GM12878 (cell line): ENCODE measurements around the gene OCA2. TPM values are rescaled to one million over a fixed set of nuclear protein-coding genes. Genes with fewer than 3 reads are reported as not detected.

ENCODE experiments used
- ATAC-seq: fragments of 200-7000 bp; cut with Tn5 transposase; 3 replicates; pipeline ENCODE4 v1.9.1; 2020; ENCODE audit warnings: mild to moderate bottlenecking, moderate library complexity
- BruUV-seq: library from RNA; stranded (reverse); fragments of 400-500 nt; replicated peaks from 2 replicates; lab custom pipeline; 2021; lab: Mats Ljungman, UMichigan
- CTCF ChIA-PET: fragments of 300-600 bp; sonication (Branson Sonifier 250); formaldehyde crosslinking; extraction: SDS; loops from one replicate; lab custom pipeline; 2021; ENCODE audit warnings: inconsistent platforms; lab: Yijun Ruan, JAX
- POLR2A ChIA-PET: fragments of 350-600 bp; formaldehyde crosslinking; extraction: SDS; loops from one replicate; lab custom pipeline; 2021; ENCODE audit warnings: inconsistent platforms; lab: Charles Lee
- RAD21 ChIA-PET: fragments of 300-600 bp; sonication (Branson Sonifier 250); formaldehyde crosslinking; loops from one replicate; lab custom pipeline; 2023; ENCODE audit warnings: antibody characterized with exemption; ENCODE audit not compliant: unreplicated experiment; lab: Charles Lee
- SMC1A ChIA-PET: fragments of 300-600 bp; sonication (Branson Sonifier 250); formaldehyde crosslinking; loops from one replicate; lab custom pipeline; 2023; ENCODE audit not compliant: unreplicated experiment, uncharacterized antibody; lab: Charles Lee
- DNase-seq: peaks from one replicate; pipeline ENCODE4 v3.0.0-alpha.2; 2011; ENCODE audit warnings: low read depth, low spot score
- FAIRE-seq: peaks from 3 replicates; lab custom pipeline; 2011; peaks lifted over from hg19 to GRCh38; lab: Jason Lieb, UNC
- H2AFZ ChIP-seq: 2 replicates; pipeline ENCODE4 v1.6.0; 2011; ENCODE audit warnings: low read depth, low read length, control low read depth; ENCODE audit not compliant: control insufficient read depth
- H3K27ac ChIP-seq: 2 replicates; pipeline ENCODE4 v1.5.1; 2011; ENCODE audit warnings: control low read depth; ENCODE audit not compliant: control insufficient read depth, insufficient read depth
- H3K27me3 ChIP-seq, 2 experiments: replicated peaks in 1 of 2; 2 replicates each; pipeline versions ENCODE4 v1.6.0 to v1.6.1; 2011; ENCODE audit warnings: low read length in 1 of 2; ENCODE audit not compliant: control insufficient read depth in 2 of 2, insufficient read depth in 2 of 2
- H3K36me3 ChIP-seq, 2 experiments: 2 replicates each; pipeline ENCODE4 v1.5.1; 2011; ENCODE audit warnings: low read length in 1 of 2; ENCODE audit not compliant: control insufficient read depth in 2 of 2, insufficient read depth in 2 of 2
- H3K4me1 ChIP-seq: 2 replicates; pipeline ENCODE4 v1.6.1; 2011; ENCODE audit warnings: mild to moderate bottlenecking, low read length, moderate library complexity, mixed read lengths; ENCODE audit not compliant: control insufficient read depth, insufficient read depth
- H3K4me2 ChIP-seq: 2 replicates; pipeline ENCODE4 v1.6.0; 2011; ENCODE audit warnings: control low read depth; ENCODE audit not compliant: control insufficient read depth, insufficient read depth
- H3K4me3 ChIP-seq: fragments of 200-600 bp; sonication (generic); 2 replicates; pipeline ENCODE4 v1.5.1; 2016
- H3K79me2 ChIP-seq: 2 replicates; pipeline ENCODE4 v1.6.0; 2011; ENCODE audit warnings: low read length; ENCODE audit not compliant: control insufficient read depth, insufficient read depth
- H3K9ac ChIP-seq: 2 replicates; pipeline ENCODE4 v1.8.0; 2011; ENCODE audit warnings: low read length, control low read depth, mixed read lengths; ENCODE audit not compliant: control insufficient read depth, insufficient read depth
- H3K9me3 ChIP-seq: replicated peaks from 3 replicates; pipeline ENCODE4 v1.5.1; 2011; ENCODE audit warnings: mild to moderate bottlenecking, low read length; ENCODE audit not compliant: control insufficient read depth, insufficient read depth
- H4K20me1 ChIP-seq: 2 replicates; pipeline ENCODE4 v1.6.0; 2011; ENCODE audit not compliant: control insufficient read depth, insufficient read depth
- BACH1 ChIP-seq: fragments of 450-650 bp; IDR thresholded peaks from 2 replicates; pipeline ENCODE4 v1.6.1; 2017; ENCODE audit warnings: mild to moderate bottlenecking, borderline replicate concordance
- BMI1 ChIP-seq: fragments of 450-650 bp; IDR thresholded peaks from 2 replicates; pipeline ENCODE4 v1.6.1; 2016; ENCODE audit warnings: mild to moderate bottlenecking, moderate library complexity, borderline replicate concordance
- CHD1 ChIP-seq: IDR thresholded peaks from 2 replicates; pipeline ENCODE4 v1.6.1; 2012; ENCODE audit warnings: low read depth, low read length, improper control_type of control experiment
- CHD2 ChIP-seq: IDR thresholded peaks from 2 replicates; pipeline ENCODE4 v1.6.1; 2011; ENCODE audit warnings: low read depth, low read length, improper control_type of control experiment, borderline replicate concordance
- FOXK2 ChIP-seq: fragments of 450-650 bp; IDR thresholded peaks from 2 replicates; pipeline ENCODE4 v1.6.1; 2017; ENCODE audit warnings: mild to moderate bottlenecking, moderate library complexity
- IKZF1 ChIP-seq: fragments of 450-650 bp; conservative IDR thresholded peaks from 2 replicates; pipeline ENCODE4 v1.6.1; 2017; ENCODE audit warnings: antibody characterized with exemption, mild to moderate bottlenecking
- IRF4 ChIP-seq: IDR thresholded peaks from 2 replicates; pipeline ENCODE4 v1.6.1; 2011; ENCODE audit warnings: low read depth, low read length
- KAT2A ChIP-seq: conservative IDR thresholded peaks from 2 replicates; pipeline ENCODE4 v1.6.1; 2011; ENCODE audit warnings: low read depth, low read length; ENCODE audit not compliant: control insufficient read depth
- KDM1A ChIP-seq: fragments of 200-600 bp; sonication (generic); IDR thresholded peaks from 2 replicates; pipeline ENCODE4 v1.6.1; 2016; ENCODE audit warnings: borderline replicate concordance
- NFIC ChIP-seq: IDR thresholded peaks from 2 replicates; pipeline ENCODE4 v1.6.1; 2012; ENCODE audit warnings: low read depth, mild to moderate bottlenecking, inconsistent platforms, low read length, moderate library complexity
- NFYB ChIP-seq: IDR thresholded peaks from 2 replicates; pipeline ENCODE4 v1.6.1; 2011; ENCODE audit warnings: low read depth, mild to moderate bottlenecking, low read length, improper control_type of control experiment, moderate library complexity; ENCODE audit not compliant: insufficient read depth
- NR2F1 ChIP-seq: fragments of 450-650 bp; conservative IDR thresholded peaks from 2 replicates; pipeline ENCODE4 v1.6.1; 2017; ENCODE audit warnings: mild to moderate bottlenecking
- TCF7 ChIP-seq: IDR thresholded peaks from 2 replicates; pipeline ENCODE4 v1.6.1; 2014; ENCODE audit warnings: antibody characterized with exemption, borderline replicate concordance
- ZBTB11 ChIP-seq: fragments of 450-650 bp; formaldehyde crosslinking; IDR thresholded peaks from 2 replicates; pipeline ENCODE4 v1.5.0; 2022; ENCODE audit warnings: mild to moderate bottlenecking, missing genetic modification characterization
- ZNF217 ChIP-seq: fragments of 450-650 bp; IDR thresholded peaks from 2 replicates; pipeline ENCODE4 v1.6.1; 2017; ENCODE audit warnings: antibody characterized with exemption, mild to moderate bottlenecking
- WGBS: methylation state at CpG from one replicate; pipeline ENCODE4 v1.1.6; 2016; ENCODE audit warnings: low lambda C conversion rate; ENCODE audit not compliant: insufficient replicate concordance, insufficient coverage; ENCODE audit errors: missing lambda C conversion rate; 5-methylcytosine and 5-hydroxymethylcytosine counted together
- in situ Hi-C: fragments of 300-500 bp; cut with MboI; formaldehyde crosslinking; loops from 9 replicates; pipeline ENCODE4 v1.14.3; 2018; ENCODE audit warnings: mixed read lengths
- intact Hi-C: fragments of 100-400 bp; cut with micrococcal nuclease; formaldehyde crosslinking; loops from one replicate; pipeline ENCODE4 v1.14.2; 2022; ENCODE audit not compliant: unreplicated experiment
- polyA plus RNA-seq, 11 experiments: library from polyadenylated mRNA; depleted of rRNA in 4 of 11; unstranded in 6 of 11; stranded (reverse) in 5 of 11; fragments of >200 nt; fragmentation: Nextera tagmentation in 4 of 11; fragmentation: Illumina TruSeq in 1 of 11; extraction: Ambion mirVana in 4 of 11; extraction: Trizol in 1 of 11; gene quantifications; 1 replicate in 1 of 11; 2 replicates in 10 of 11; pipeline versions ENCODE4 v1.2.1 to v1.2.3, GENCODE V29; 2011 to 2016; ENCODE audit warnings: inconsistent platforms in 2 of 11, missing spikeins in 2 of 11, low read depth in 1 of 11
- total RNA-seq, 4 experiments: library from RNA; depleted of rRNA in 3 of 4; stranded (reverse); fragments of >200 nt in 3 of 4; fragmentation: Illumina TruSeq in 1 of 4; extraction: Trizol in 1 of 4; gene quantifications; 2 replicates each; pipeline versions ENCODE4 v1.2.1 to v1.2.3, GENCODE V29; 2013 to 2021

The OCA2 gene
- total and polyA plus RNA-seq, 10 of the 15 experiments (the other 5 are each of a cell fraction or from before 2014, with no cell fraction given), result 0.04 to 1.8 TPM; not detected in 8

DNA sequence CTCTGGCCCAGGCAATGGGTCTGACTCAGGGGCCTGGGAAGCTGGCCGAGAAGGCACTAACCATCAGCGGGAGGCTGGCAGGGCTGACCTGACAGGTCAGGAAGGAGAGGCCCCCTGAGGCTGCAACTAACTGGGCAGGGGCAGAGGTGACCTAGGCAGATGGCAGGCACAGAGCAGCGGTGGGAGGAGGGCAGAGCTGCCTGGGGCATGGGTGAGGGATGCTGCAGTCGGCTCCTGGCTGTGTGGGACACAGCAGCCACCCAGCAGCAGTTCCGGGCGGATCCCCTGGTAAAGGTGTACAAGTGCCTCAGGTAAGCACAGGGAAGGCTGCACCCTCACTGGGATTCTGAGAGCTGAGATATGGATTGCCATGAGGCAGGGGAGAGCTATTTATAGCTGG, 236.1 kb downstream of the OCA2 start:
- in situ Hi-C loops, result no loop called here
- Histone ChIP-seq H3K36me3 (no peaks in the 10 kb centered on the region), H2AFZ (no peak overlapping the region), H3K27ac (no peak overlapping the region), H3K27me3 (no peaks in the 10 kb centered on the region), H3K4me2 (no peak overlapping the region), H3K79me2 (no peaks in the 10 kb centered on the region), H3K4me1 (no peaks in the 10 kb centered on the region), H3K4me3 (no peak overlapping the region), H3K9ac (no peak overlapping the region), H3K9me3 (no peaks in the 10 kb centered on the region; the same call in 2 of the 3 replicates), H4K20me1 (no peaks in the 10 kb centered on the region)
- intact Hi-C loops, result no loop called here
- ChIA-PET SMC1A (no interaction called here), CTCF (no interaction called here), POLR2A (no interaction called here), RAD21 (no interaction called here)
- no TSS peak for BruUV-seq
- no peak for TF ChIP-seq BMI1
- TF ChIP-seq FOXK2, result no peak
- TF ChIP-seq NFYB, result no peak
- no peak for TF ChIP-seq NFIC
- no peak for TF ChIP-seq KDM1A
- TF ChIP-seq IKZF1, result no peak
- no peak for TF ChIP-seq CHD1
- ATAC-seq, result no peak
- FAIRE-seq, result no peak
- WGBS, result 41% methylated on average over 6 of the region's 6 CpGs
- no peak for DNase-seq

GRCh38 chr15:27861171-27861570, 237.9 kb downstream of the OCA2 start:
- Histone ChIP-seq H3K79me2 (no peaks in the 10 kb centered on the region), H3K36me3 (no peaks in the 10 kb centered on the region), H3K27me3 (no peaks in the 10 kb centered on the region), H3K4me3 (no peak overlapping the region), H3K9ac (no peak overlapping the region), H3K9me3 (no peaks in the 10 kb centered on the region; the same call in 2 of the 3 replicates), H2AFZ (no peak overlapping the region), H3K4me2 (no peak overlapping the region), H4K20me1 (no peaks in the 10 kb centered on the region), H3K4me1 (no peaks in the 10 kb centered on the region), H3K27ac (no peak overlapping the region)
- WGBS, result 51% methylated on average over 8 of the region's 8 CpGs
- ChIA-PET POLR2A (no interaction called here), RAD21 (no interaction called here), SMC1A (no interaction called here), CTCF (no interaction called here)
- no TSS peak for BruUV-seq
- in situ Hi-C loops, result no loop called here
- intact Hi-C loops, result no loop called here
- TF ChIP-seq ZBTB11 (CRISPR knock-in tag), result no peak
- no peak for TF ChIP-seq ZNF217
- no peak for TF ChIP-seq NR2F1
- no peak for TF ChIP-seq TCF7
- TF ChIP-seq IRF4, result no peak
- no peak for TF ChIP-seq BACH1
- TF ChIP-seq CHD2, result no peak
- no peak for TF ChIP-seq KAT2A
- DNase-seq (no peak), ATAC-seq (no peak), FAIRE-seq (no peak)
